Left ventricle myocardium superior (tissue), 1 donor: ENCODE results near the gene GDF15. TPM values are rescaled to one million over a fixed set of nuclear protein-coding genes. Genes with fewer than 3 reads are reported as not detected.

ENCODE experiments used
- ATAC-seq: fragments of 200-7000 bp; cut with Tn5 transposase; one replicate; pipeline ENCODE4 v1.9.1; 2020; ENCODE audit warnings: mild to moderate bottlenecking, moderate library complexity
- DNase-seq: peaks from one replicate; pipeline ENCODE4 v3.0.0-alpha.2; 2020
- intact Hi-C: fragments of 100-400 bp; cut with micrococcal nuclease; formaldehyde crosslinking; loops from one replicate; pipeline ENCODE4 v1.11.0; 2022
- total RNA-seq: library from RNA; stranded (reverse); fragmentation: NEBNext Ultra II Directional; extraction: Animal tissue kit (Norgen Biotek cat#: 25700); gene quantifications from one replicate; pipeline ENCODE4 v1.2.1, GENCODE V29; 2021
- donor health status: DM: no; HTN: yes; CAD: no; lungs with severe emphysema.

GDF15 gene
- total RNA-seq, 1 donor from 2014 or later = 0.27 TPM

DNA sequence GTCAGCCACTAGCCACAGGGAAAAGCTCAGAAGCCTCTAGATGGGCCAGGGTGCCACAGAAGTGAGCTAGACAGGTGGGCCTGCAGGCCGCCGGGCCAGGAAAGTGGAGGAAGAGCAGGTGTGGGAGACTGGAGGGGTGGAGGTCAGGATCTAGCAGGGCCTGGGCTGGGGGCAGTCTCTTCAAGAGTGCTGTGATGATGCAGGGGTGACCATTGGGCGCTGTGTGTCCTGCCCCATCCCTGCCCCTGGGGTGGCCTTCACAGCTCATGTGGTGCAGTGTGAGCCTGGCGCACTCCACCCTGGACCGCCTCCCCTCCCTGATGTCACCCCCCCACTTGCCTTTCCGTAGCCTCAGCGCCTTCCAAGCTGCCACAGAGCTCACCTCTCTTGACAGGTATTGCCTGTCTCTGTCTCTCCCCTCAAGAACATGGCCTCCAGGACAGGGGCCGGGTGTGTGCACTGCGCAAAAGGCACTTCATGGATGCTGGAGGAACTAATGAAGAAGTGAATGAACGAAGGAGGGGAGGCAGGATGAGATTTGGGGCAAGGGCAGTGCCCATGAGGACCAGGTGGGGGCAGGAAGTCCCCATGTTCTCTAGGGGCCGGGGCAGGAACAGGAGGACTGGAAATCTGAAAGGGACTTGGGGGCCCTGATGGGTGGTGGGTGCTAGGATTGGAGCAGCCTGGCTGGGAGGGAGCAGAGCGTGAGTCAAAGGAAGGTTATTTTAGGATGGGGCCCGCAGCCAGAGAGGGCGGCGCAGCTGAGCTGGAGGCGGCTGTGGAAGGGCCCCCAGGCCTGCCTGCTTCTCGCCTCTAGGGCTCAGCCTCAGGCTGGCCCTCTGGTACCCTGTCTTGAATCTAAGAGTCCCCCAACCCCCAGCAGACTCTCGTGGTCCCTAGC is 39.8 kb downstream of the GDF15 start:
- peak; percentile 85 for DNase-seq
- intact Hi-C loops = no loop called here
- peak; percentile 71 for ATAC-seq

DNA sequence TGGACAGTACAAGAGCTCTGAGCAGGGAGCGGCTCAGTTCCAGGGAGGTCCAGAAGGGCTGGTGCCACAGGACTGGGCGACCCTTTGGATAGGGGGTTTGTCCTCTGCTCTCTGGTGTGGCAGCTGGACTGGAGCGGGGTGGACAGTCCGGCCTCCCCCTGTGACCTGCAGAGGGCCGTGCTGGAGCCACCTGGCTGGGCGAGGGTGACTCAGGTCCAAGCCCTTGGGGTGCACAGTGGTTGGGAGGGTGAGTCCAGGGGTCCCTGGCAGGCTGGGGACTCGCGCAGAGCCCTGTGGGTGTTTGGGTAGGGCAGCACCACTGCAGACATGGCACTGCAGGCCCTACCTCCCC is 40.4 kb downstream of the GDF15 start:
- ATAC-seq (peak; percentile 0), DNase-seq (no peak)
- intact Hi-C loops = no loop called here

DNA sequence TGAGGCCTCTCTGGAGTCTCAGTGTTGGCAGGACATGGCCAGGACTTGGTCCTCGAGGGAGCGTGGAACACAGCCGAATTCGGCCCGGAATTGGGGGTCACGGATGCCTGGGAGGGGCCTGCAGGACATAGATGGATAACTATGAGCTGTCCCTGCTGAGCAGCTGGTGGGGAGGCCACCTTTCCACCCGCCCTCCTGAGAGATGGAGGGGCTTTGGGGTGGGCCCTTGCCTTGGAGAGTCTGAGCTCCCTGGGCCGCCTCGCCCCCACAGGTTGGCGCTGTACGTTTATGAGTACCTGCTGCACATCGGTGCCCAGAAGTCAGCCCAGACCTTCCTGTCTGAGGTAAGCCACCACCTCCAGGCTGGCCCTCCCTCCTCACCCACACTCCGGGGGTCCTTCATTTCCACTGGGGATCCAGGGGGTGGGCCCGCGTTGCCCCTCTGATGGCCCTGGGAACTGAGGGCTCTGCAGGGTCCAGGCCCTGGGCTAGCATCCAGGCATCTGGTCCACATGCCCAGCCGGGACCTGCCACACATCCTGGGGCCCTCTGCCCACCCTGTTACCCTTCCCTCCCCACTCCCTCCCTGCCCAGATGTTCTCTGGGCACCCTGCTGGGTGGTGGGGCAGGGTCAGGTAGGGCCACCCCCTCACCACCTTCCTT is 41.3 kb downstream of the GDF15 start:
- ATAC-seq (no peak), DNase-seq (peak; percentile 33)
- intact Hi-C loops = no loop called here

DNA sequence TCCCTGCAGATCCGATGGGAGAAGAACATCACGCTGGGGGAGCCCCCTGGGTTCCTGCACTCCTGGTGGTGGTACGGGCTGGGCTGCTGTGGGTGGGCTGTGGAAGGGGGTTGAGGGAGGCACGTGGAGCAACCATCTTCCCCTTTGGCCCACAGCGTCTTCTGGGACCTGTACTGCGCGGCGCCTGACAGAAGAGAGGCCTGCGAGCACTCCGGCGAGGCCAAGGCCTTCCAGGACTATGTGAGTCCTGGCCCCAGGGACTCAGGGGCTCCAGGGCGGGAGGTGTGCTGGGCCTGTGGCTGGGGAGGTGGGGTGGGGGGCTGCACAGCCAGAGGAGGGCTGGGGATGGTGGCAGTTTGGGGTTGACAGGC is 41.8 kb downstream of the GDF15 start:
- intact Hi-C loops = no loop called here
- peak; percentile 34 for DNase-seq
- ATAC-seq = no peak

DNA sequence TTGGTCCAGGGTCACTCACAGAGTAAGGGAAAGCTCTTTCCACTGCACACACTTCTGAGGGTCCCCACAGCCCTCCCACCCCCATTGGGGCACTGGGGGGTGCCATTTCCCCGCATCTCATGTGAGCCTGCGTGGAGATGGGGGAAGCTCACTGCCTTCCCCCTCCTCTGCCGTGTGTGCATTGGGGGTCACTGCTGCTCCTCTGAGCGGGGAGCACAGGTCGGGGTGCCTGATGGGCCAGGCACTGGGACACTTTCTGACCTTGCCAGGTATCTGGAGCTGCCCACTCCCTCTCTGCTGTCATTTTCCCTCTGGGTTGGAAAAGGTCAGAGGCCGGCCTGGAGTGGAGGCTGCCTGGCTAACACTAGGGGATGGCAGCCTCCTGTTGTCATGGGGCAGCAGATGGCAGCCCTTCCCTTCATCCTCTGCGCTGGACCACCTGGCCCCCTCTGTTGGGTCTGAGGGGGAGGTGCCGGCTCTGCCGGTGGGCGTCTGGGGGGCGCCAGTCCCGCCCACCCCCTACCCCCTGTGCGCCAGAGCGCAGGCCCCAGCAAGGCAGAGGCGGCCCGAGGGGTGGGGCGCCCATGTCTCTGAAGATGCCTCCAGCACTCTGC is 42.3 kb downstream of the GDF15 start:
- DNase-seq = no peak
- ATAC-seq = no peak
- intact Hi-C loops = no loop called here

DNA sequence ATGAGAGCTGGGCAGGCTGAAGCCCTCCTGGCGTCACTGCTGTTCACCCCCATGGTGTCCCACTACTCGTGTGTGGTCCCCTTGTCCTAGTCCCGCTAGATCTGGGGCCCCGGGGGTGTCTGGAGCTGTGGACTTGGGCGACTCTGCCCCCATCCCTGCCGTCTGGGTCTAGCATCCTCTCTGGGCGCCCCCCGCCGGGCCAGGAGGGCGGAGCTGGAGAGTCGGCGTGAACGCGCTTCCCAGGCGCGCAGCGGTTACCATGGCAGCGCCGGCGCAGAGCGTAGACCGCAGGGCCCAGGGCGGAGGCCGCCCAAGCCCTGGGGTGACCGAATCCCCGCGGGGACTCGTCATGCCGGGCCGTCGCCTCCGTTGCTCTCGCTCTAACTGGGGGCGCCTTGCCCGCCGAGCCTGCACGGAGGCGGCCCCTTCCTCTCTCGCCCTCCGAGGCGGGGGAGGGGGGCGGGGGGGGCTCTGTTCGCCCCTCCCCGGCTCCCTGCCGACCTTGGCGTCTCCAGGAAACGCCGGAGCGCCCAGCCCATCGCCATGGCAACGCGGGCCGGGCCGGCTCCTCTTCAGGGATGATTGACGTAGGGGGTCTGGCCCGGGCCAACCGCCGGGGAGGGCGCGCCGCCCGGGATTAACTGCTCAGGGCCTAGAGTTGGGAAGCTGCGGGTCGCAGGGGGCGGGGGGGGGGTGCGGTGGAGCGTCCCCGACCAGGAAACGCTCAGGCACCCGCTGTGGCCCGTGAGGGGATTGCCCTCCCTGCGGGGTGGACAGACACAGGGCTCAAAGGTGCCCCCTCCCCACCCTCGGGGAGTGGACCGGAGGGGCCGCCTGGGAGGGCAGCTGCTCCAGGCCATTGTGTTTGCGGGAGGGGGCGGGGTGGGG is 43.1 kb downstream of the GDF15 start:
- peak; percentile 87 for DNase-seq
- intact Hi-C loops = no loop called here
- ATAC-seq = peak; percentile 50

DNA sequence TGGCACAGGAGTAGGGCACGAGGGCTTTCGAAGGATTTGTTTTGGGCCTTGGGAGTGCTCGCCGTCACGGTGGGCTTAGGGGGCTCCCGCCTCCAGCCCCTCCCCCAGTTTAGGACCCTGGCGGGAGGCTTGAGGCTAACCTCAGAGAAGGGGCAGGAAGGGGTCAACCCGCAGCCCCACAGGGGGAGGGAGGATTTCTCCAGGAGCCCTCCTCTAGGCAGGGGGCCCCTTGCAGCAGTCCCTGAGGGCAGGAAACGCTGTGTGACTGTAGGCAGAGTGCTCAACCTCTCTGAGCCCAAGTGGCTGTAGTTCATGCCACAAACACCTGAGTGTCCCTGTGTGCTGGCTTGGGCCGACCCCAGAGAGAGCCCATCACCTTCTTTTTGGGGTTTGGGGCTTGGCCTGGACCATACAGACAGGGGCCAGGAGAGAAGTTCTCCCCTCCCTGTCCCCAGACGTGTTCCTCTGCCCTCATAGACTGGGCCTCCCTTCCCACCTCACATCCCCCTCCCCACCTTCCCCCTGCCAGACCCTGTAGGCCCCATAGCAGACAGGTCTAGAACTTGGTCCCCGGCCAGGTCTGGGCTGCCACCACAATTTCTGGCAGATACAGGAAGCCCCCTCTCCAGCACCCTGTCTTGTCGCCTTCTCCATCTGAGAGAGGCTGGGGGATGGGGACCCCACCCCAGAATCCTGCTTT is 43.9 kb downstream of the GDF15 start:
- no peak for DNase-seq
- intact Hi-C loops = no loop called here
- ATAC-seq = no peak

DNA sequence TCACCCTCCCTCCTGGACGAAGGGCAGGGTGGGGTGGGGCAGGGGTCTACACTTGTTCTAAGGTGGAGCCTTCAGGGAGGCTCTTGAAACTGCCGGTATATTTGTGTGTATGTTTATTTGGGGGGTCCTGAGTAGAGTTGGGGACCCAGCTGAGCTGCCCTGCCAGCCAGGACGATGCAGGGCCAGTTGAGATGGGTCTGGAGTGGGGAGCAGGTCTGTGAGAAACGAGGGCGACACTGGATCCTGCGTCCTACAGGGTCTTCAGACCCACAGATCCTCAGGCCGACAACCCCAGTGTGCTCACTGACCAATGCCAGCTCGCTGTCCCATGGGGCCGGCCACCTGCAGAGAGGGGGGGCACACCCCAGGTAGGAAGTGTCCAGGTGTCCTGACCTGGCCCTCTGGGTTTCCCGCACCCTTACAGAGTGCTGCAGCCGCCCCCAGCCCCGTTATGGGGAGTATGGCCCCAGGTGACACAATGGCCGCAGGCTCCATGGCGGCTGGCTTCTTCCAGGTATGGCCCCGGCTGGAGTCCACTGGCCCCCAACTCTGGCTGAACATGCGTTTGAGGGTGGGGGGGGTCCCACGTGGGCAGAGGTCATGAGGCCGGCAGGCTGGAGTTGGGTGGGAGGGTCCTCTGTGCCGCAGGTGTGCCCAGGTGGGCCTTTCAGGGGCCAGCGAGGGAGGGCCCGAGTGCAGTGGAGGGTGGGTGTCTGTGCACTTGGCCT is 44.6 kb downstream of the GDF15 start:
- no peak for ATAC-seq
- intact Hi-C loops = no loop called here

DNA sequence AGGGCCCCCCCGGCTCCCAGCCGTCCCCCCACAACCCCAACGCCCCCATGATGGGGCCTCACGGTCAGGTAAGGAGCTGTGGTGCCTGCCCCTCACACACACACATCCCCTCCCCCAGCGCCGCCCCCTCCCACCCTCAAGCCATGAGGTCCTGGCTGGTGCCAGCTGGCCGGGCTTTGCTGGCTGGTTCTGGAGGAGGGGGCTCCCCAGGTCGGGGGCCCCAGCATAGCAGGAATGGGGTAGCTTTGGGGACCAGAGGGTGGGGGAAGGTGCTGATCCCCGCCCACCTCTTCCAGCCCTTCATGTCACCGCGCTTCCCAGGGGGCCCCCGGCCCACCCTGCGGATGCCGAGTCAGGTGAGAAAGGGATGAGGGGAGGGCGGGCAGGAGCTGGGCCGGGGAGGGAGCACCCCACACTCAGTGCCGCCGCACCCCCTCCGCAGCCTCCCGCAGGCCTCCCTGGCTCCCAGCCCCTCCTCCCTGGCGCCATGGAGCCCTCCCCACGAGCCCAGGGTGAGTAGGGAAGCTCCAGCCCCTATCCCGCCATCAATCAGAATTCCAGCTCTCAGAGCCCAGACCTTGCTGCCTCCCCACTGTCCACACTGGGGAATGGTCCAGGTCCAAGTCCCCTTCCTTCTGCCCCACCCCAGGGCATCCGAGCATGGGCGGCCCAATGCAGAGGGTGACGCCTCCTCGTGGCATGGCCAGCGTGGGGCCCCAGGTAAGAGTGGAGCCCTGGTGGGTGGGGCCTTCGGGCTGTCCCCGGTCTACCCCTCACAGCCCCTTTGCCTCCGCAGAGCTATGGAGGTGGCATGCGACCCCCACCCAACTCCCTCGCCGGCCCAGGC is 45.6 kb downstream of the GDF15 start:
- intact Hi-C loops = no loop called here
- no peak for DNase-seq
- no peak for ATAC-seq

More for the DNA sequence above, 44.6 kb downstream of the GDF15 start:
- no peak for DNase-seq

DNA sequence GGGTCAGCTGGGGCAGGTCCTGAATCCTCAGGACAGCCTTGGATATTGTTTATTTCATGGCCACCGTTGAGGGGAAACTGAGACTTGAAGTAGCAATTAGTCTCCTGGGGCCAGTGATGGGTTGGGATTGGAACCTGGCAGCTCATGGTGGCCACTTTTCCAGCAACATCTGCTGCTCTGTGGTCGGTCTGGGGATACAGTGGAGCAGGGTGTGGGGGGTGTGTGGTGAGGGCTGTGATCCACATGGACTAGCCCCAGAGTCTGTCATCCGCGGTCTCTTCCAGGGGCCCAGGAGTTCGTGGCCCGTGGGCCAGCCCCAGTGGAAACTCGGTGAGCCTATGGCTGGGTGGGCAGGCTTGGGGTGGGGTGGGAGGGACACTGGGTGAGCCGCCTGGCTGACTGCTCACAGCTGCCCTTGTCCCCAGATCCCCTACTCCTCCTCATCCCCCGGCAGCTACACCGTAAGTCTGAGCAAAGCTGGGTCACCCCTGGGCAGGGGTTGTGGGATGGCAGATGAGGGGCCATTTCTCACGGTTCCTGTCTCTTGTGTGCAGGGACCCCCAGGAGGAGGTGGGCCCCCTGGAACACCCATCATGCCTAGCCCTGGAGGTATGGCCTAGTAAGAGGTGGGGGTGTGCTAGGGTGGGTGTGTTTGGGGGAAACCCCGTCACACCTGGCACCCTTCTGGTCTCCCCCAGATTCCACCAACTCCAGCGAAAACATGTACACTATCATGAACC is 46.5 kb downstream of the GDF15 start:
- DNase-seq = no peak
- intact Hi-C loops = no loop called here
- ATAC-seq = no peak

DNA sequence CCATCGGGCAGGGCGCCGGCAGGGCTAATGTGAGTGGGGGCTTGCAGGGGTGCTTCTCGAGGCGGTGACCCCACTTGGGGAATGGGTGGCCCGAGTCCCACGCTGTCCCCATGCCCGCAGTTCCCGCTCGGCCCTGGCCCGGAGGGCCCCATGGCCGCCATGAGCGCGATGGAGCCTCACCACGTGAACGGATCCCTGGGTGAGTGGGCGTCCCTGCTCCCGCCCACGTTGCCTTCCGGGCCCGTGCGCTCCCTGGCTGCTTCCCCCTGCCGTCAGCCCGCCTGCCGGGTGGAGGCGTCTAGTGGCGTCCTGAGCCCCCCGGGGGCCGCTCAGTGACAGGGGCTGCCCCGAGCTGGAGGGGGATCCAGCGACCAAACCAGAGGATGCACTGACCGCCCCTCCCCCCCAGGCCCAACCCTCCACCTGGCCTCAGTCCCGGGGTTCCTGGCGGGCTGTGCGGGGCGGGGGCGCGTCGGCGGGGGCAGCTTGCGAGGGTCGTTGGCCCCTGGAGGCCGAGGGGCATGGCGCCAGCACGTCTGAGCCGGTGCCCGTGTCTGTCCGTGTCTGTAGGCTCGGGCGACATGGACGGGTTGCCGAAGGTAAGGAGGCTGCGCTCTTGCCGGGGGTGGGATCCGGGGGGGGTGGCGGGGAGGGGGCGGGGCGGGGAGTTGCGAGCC is 47.2 kb downstream of the GDF15 start:
- intact Hi-C loops = no loop called here
- DNase-seq (peak; percentile 46), ATAC-seq (no peak)

DNA sequence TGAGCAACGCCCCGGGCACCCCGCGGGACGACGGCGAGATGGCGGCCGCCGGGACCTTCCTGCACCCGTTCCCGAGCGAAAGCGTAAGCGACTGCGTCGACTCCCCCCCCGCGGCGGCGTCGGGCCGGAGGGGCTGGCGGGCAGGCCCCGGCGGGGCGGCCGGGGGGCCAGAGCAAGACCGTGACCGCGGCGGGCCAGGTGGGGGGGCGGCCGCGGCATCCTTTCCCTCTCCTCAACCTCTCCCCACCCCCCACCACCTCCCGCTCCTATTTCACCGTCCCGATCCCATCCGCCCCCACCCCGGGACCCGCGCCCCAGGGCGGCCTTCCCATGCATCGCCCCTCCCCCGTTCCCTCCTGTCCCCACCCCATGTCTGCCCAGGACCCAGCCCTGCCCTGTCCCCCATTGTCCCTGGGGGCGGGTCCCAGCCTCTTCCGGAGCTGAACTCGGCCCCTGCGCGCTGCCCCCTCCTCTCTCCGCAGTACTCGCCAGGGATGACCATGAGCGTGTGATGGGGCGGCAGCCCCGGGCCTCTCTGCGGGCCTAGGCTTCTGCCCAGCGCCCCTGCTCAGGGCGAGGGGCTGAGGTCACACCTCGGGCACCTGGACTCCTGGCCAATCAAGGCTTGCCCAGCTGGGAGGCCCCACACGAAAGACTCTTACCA is 47.9 kb downstream of the GDF15 start:
- DNase-seq (peak; percentile 49), ATAC-seq (no peak)
- intact Hi-C loops = no loop called here

DNA sequence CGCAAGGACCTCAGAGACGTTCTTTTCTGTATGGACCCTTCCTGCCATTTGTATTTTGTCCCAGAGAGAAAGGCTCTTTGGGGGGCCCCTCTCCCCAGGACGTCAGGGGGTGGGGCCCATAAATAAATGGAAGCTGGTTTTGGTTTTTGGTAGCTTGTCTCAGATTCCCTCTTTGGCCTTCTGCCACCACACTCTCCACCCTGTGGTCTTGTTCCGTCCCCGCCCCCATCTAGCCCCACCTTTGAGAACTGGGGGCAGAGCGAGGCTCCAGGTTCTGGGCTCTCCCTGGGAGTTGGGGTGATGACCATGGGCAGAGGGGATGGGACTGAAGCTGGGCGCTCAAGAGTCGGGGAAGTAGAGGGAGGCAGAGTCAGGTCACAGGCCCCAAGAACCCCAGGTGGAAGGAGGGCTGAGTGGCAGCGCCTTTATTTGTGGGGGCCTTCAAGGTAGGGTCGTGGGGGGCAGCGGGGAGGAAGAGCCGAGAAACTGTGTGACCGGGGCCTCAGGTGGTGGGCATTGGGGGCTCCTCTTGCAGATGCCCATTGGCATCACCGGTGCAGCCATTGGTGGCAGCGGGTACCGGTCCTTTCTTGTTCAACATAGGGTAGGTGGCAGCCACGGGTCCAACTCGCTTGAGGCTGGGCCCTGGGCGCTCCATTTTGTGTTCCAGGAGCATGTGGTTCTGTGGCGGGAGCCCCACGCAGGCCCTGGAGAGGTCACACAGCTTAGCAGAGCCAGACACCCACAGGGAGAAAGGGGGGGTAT is 48.6 kb downstream of the GDF15 start:
- ATAC-seq (no peak), DNase-seq (no peak)
- intact Hi-C loops = no loop called here

DNA sequence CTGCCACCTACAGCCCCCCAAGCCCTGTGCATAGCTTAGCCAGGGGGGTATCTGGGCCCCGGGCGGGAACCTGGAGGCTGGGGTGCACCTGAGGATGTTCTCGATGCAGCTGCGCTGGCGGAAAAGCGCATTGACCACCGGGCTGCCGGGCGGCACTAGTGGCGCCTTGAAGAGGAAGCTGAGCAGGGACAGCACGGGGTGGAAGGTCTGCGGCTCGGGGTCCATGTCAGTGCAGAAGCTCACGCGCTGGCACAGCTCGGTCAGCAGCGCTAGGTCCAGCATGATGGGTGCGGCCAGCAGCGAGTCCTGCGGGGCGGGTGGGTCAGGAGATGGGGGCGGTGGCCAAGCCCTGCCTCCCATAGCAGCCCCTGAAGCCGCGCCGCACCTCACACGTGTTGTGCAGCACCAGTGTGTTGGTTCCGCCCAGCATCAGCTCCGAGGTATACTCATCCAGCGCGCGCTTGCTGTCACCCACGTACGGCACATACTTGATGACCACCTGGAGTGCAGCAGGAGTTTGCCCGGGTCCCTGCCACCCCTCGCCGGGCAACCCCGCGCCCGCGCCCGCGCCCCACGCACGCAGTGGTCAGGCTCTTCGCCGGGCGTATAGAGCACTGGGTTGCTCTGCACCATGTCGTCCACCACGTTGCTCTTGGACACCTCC is 49.4 kb downstream of the GDF15 start:
- DNase-seq (no peak), ATAC-seq (no peak)
- intact Hi-C loops = no loop called here
